GM12878 (cell line): ENCODE results near the gene AMN1. TPM values are rescaled to one million over a fixed set of nuclear protein-coding genes. Genes with fewer than 3 reads are reported as not detected.

Source experiments
- BCL3 ChIP-seq: IDR thresholded peaks from 2 replicates; pipeline ENCODE4 v1.6.1; 2011; ENCODE audit warnings: borderline replicate concordance, low read depth, mild to moderate bottlenecking, moderate library complexity, low read length; ENCODE audit not compliant: insufficient read depth, poor library complexity, severe bottlenecking
- BRCA1 ChIP-seq: IDR thresholded peaks from 2 replicates; pipeline ENCODE4 v1.6.1; 2011; ENCODE audit warnings: low read depth, low read length, improper control_type of control experiment
- EGR1 ChIP-seq, 2 experiments: IDR thresholded peaks; 1 replicate in 1 of 2; 2 replicates in 1 of 2; pipeline ENCODE4 v1.6.1; 2011 to 2012; ENCODE audit warnings: low read depth in 2 of 2, low read length in 2 of 2, borderline replicate concordance in 1 of 2, mild to moderate bottlenecking in 1 of 2, moderate library complexity in 1 of 2
- EZH2 ChIP-seq: IDR thresholded peaks from 2 replicates; pipeline ENCODE4 v1.6.1; 2012; ENCODE audit warnings: low read depth, mild to moderate bottlenecking, control low read depth, inconsistent platforms, low read length, borderline replicate concordance; ENCODE audit not compliant: control insufficient read depth
- KLF5 ChIP-seq: fragments of 450-650 bp; IDR thresholded peaks from 2 replicates; pipeline ENCODE4 v1.6.1; 2014; ENCODE audit warnings: mild to moderate bottlenecking; ENCODE audit not compliant: partially characterized antibody
- LARP7 ChIP-seq: fragments of 450-650 bp; IDR thresholded peaks from 2 replicates; pipeline ENCODE4 v1.6.1; 2017; ENCODE audit warnings: mild to moderate bottlenecking
- MEF2A ChIP-seq: IDR thresholded peaks from 2 replicates; pipeline ENCODE4 v1.6.1; 2011; ENCODE audit warnings: low read depth, mild to moderate bottlenecking, low read length, moderate library complexity; ENCODE audit not compliant: insufficient read depth
- MTA3 ChIP-seq: IDR thresholded peaks from 2 replicates; pipeline ENCODE4 v1.6.1; 2012; ENCODE audit warnings: low read length, inconsistent platforms, borderline replicate concordance
- MYB ChIP-seq: fragments of 150-350 bp; IDR thresholded peaks from 2 replicates; pipeline ENCODE4 v1.6.1; 2014; ENCODE audit warnings: mild to moderate bottlenecking, low read depth, low read length, borderline replicate concordance
- NBN ChIP-seq: fragments of 450-650 bp; IDR thresholded peaks from 2 replicates; pipeline ENCODE4 v1.6.1; 2016
- NR2C2 ChIP-seq: IDR thresholded peaks from 2 replicates; pipeline ENCODE4 v1.6.1; 2011; ENCODE audit warnings: borderline replicate concordance, low read depth; ENCODE audit not compliant: control insufficient read depth, insufficient read length
- POU2F2 ChIP-seq: IDR thresholded peaks from 3 replicates; pipeline ENCODE4 v1.6.1; 2011; ENCODE audit warnings: low read depth, mild to moderate bottlenecking, low read length, borderline replicate concordance
- PRDM15 ChIP-seq: fragments of 450-650 bp; formaldehyde crosslinking; IDR thresholded peaks from 2 replicates; pipeline ENCODE4 v1.4.0; 2020; ENCODE audit warnings: mild to moderate bottlenecking, moderate library complexity
- RELA ChIP-seq: fragments of 450-650 bp; IDR thresholded peaks from 2 replicates; pipeline ENCODE4 v1.8.0; 2014; ENCODE audit warnings: borderline replicate concordance; ENCODE audit not compliant: partially characterized antibody
- RELB ChIP-seq: fragments of 450-650 bp; IDR thresholded peaks from 2 replicates; pipeline ENCODE4 v1.6.1; 2017; ENCODE audit warnings: low read depth, mild to moderate bottlenecking, moderate library complexity
- SKIL ChIP-seq: fragments of 450-650 bp; IDR thresholded peaks from 2 replicates; pipeline ENCODE4 v1.6.1; 2017; ENCODE audit warnings: mild to moderate bottlenecking, low read depth, inconsistent platforms; ENCODE audit not compliant: poor library complexity, severe bottlenecking
- SMAD5 ChIP-seq: IDR thresholded peaks from 2 replicates; pipeline ENCODE4 v1.6.1; 2016; ENCODE audit warnings: antibody characterized with exemption, low read depth
- SREBF2 ChIP-seq: IDR thresholded peaks from 2 replicates; pipeline ENCODE4 v1.6.1; 2012; ENCODE audit warnings: mild to moderate bottlenecking, low read length
- SUZ12 ChIP-seq: fragments of 200-600 bp; sonication (generic); IDR thresholded peaks from one replicate; pipeline ENCODE4 v1.6.1; 2018; ENCODE audit warnings: antibody characterized with exemption, mild to moderate bottlenecking; ENCODE audit not compliant: unreplicated experiment
- TBL1XR1 ChIP-seq: IDR thresholded peaks from 2 replicates; pipeline ENCODE4 v1.6.1; 2012; ENCODE audit warnings: low read depth, low read length, improper control_type of control experiment
- WRNIP1 ChIP-seq: IDR thresholded peaks from 2 replicates; pipeline ENCODE4 v1.6.1; 2011; ENCODE audit warnings: low read depth, low read length, improper control_type of control experiment, borderline replicate concordance
- ZZZ3 ChIP-seq: IDR thresholded peaks from 2 replicates; pipeline ENCODE4 v1.6.1; 2011; ENCODE audit warnings: low read depth; ENCODE audit not compliant: control insufficient read depth, insufficient read length
- polyA plus RNA-seq, 11 experiments: library from polyadenylated mRNA; depleted of rRNA in 4 of 11; unstranded in 6 of 11; stranded (reverse) in 5 of 11; fragments of >200 nt; fragmentation: Nextera tagmentation in 4 of 11; fragmentation: Illumina TruSeq in 1 of 11; extraction: Ambion mirVana in 4 of 11; extraction: Trizol in 1 of 11; gene quantifications; 1 replicate in 1 of 11; 2 replicates in 10 of 11; pipeline versions ENCODE4 v1.2.1 to v1.2.3, GENCODE V29; 2011 to 2016; ENCODE audit warnings: inconsistent platforms in 2 of 11, missing spikeins in 2 of 11, low read depth in 1 of 11
- total RNA-seq, 4 experiments: library from RNA; depleted of rRNA in 3 of 4; stranded (reverse); fragments of >200 nt in 3 of 4; fragmentation: Illumina TruSeq in 1 of 4; extraction: Trizol in 1 of 4; gene quantifications; 2 replicates each; pipeline versions ENCODE4 v1.2.1 to v1.2.3, GENCODE V29; 2013 to 2021

The AMN1 gene
- total and polyA plus RNA-seq, 10 of the 15 experiments (the other 5 are each of a cell fraction or from before 2014, with no cell fraction given): 5.4 to 19.3 (median 9.3) TPM

- no peak for TF ChIP-seq BCL3
- no peak for TF ChIP-seq RELA
- TF ChIP-seq NBN: peak; percentile 64; the same call in 1 of the 2 replicates
- no peak for TF ChIP-seq SREBF2
- TF ChIP-seq ZZZ3: no peak
- peak; percentile 31 for TF ChIP-seq KLF5
- TF ChIP-seq RELB: peak; percentile 81
- no peak for TF ChIP-seq TBL1XR1
- no peak for TF ChIP-seq MEF2A
- no peak for TF ChIP-seq SUZ12
- no peak for TF ChIP-seq MYB
- no peak for TF ChIP-seq EGR1 (IDR thresholded peaks at IDR 0.05; ENCODE audit: borderline replicate concordance in 1 of 2, low read depth in 2 of 2, low read length in 2 of 2)
- TF ChIP-seq SMAD5: no peak
- no peak for TF ChIP-seq EZH2
- TF ChIP-seq MTA3: no peak
- TF ChIP-seq BRCA1: no peak
- no peak for TF ChIP-seq SKIL
- TF ChIP-seq LARP7: no peak
- no peak for TF ChIP-seq WRNIP1
- TF ChIP-seq NR2C2: no peak
- peak; percentile 62; the same call in 1 of the 3 replicates for TF ChIP-seq POU2F2
- TF ChIP-seq PRDM15: no peak
These were observed 13.5 kb downstream of the AMN1 start (continued) for GRCh38 chr12:31715283-31715825.
